ENCODE data around the gene VGLL4. TPM values are rescaled to one million over a fixed set of nuclear protein-coding genes. Genes with fewer than 3 reads are reported as not detected.

VGLL4 gene
- polyA plus RNA-seq, 1 donor (not counting 4 experiments of a cell fraction or from before 2014, with no cell fraction given) = 32.6 TPM

DNA sequence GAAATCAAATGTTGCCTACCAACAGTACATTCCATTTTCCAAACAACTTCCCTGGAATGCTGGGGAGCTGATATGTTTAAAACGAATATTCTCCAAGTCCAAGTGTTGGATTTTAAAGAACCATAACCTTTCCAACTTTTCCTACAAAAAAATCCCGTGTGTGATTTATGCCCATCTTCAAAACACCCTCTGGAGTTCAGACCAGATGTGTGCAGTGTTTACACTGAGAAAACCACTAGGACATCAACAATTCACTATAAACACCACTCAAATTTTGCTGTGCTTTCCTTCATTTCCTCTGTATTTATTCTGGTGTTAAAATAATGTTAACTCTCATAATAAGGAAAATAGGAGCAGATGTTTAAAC is 2.4 kb downstream of the VGLL4 start:
- Histone ChIP-seq H3K9me1 (ENCODE audit: control insufficient read depth, extremely low read depth, insufficient read depth, low read length) (no peaks in the 10 kb centered on the region), H3K4me3 (ENCODE audit: control insufficient read depth in 2 of 3, extremely low read depth in 1 of 3, insufficient read depth in 2 of 3, low read depth in 1 of 3, low read length in 3 of 3) (peak overlapping the region in 1 of 3 experiments; percentile 68), H3K36me3 (ENCODE audit: control insufficient read depth in 2 of 2, extremely low read depth in 1 of 2, insufficient read depth in 2 of 2, low read length in 2 of 2) (peaks cover 0 to 5% of the 10 kb centered on the region in 2 experiments), H3K4me2 (ENCODE audit: control insufficient read depth, extremely low read depth, insufficient read depth, low read depth, low read length) (peak overlapping the region; percentile 86), H2AFZ (ENCODE audit: control insufficient read depth, low read length) (no peak overlapping the region), H3K79me2 (ENCODE audit: control insufficient read depth, insufficient read depth, low read length) (peaks cover 67% of the 10 kb centered on the region), H3K27ac (ENCODE audit: control insufficient read depth, insufficient read depth, low read length) (peak overlapping the region; percentile 83), H3K9ac (ENCODE audit: control insufficient read depth, extremely low read depth, insufficient read depth, low read length) (peak overlapping the region; percentile 82), H3K9me3 (ENCODE audit: control insufficient read depth, low read depth, low read length) (no peaks in the 10 kb centered on the region), H3K4me1 (ENCODE audit: control insufficient read depth, extremely low read depth, insufficient read depth, low read length) (peaks cover 13% of the 10 kb centered on the region), H4K20me1 (ENCODE audit: control insufficient read depth, extremely low read depth, insufficient read depth, low read length) (peaks cover 4% of the 10 kb centered on the region), H3K27me3 (ENCODE audit: control insufficient read depth, extremely low read depth, insufficient read depth, low read length) (no peaks in the 10 kb centered on the region)
- FAIRE-seq (peak; percentile 5), DNase-seq (ENCODE audit: low read depth, low spot score) (no peak)
- dilution Hi-C loops (cut with MboI; ENCODE audit: extremely low pct_ligation_motif_present, low sequenced_read_pairs) = no loop called here
- TF ChIP-seq EZH2 (IDR thresholded peaks at IDR 0.05; ENCODE audit: low read length) = no peak
- TF ChIP-seq, protein P1, sequence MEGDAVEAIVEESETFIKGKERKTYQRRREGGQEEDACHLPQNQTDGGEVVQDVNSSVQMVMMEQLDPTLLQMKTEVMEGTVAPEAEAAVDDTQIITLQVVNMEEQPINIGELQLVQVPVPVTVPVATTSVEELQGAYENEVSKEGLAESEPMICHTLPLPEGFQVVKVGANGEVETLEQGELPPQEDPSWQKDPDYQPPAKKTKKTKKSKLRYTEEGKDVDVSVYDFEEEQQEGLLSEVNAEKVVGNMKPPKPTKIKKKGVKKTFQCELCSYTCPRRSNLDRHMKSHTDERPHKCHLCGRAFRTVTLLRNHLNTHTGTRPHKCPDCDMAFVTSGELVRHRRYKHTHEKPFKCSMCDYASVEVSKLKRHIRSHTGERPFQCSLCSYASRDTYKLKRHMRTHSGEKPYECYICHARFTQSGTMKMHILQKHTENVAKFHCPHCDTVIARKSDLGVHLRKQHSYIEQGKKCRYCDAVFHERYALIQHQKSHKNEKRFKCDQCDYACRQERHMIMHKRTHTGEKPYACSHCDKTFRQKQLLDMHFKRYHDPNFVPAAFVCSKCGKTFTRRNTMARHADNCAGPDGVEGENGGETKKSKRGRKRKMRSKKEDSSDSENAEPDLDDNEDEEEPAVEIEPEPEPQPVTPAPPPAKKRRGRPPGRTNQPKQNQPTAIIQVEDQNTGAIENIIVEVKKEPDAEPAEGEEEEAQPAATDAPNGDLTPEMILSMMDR (optimal IDR thresholded peaks at IDR 0.05 in 1 of 3, IDR thresholded peaks at IDR 0.05 in 1 of 3, conservative IDR thresholded peaks at IDR 0.05 in 1 of 3; ENCODE audit: extremely low read depth in 1 of 3, insufficient read depth in 2 of 3, low read length in 3 of 3) = no peak

DNA sequence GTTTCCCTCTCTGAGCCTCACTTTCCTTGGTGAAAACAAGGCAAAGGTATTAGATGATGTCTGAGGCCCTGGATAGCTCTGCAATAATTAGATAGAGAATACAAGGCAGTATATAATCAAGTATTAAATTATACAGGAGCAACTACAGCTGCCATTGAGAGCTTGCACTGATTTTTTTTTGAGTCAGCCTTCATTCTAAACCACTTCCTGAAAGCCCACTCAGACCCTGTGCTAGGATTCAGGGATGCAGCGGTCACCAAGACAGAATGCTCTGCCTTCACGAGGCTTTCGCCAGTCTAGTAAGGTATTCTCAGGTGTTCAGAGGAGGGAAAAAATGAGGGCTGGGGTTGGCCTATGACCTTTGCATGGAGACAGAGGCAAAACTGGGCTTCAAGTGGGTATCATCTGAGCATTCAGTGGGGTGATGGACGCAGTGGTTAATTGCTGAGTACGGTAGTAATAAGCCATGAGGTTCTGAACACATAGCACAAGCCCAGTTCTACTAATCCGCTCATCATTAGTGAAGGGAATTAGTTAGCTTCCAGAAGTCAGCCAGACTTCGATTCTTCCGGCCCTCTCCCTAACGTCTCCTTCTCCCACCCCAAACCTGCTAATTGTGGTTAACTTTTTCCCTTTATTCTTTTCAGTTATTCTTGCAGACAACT is 3.6 kb downstream of the VGLL4 start:
- Histone ChIP-seq H3K4me2 (ENCODE audit: control insufficient read depth, extremely low read depth, insufficient read depth, low read depth, low read length) (no peak overlapping the region), H4K20me1 (ENCODE audit: control insufficient read depth, extremely low read depth, insufficient read depth, low read length) (peaks cover 4% of the 10 kb centered on the region), H3K9me1 (ENCODE audit: control insufficient read depth, extremely low read depth, insufficient read depth, low read length) (no peaks in the 10 kb centered on the region), H3K9me3 (ENCODE audit: control insufficient read depth, low read depth, low read length) (no peaks in the 10 kb centered on the region), H3K79me2 (ENCODE audit: control insufficient read depth, insufficient read depth, low read length) (peaks cover 76% of the 10 kb centered on the region), H3K36me3 (ENCODE audit: control insufficient read depth in 2 of 2, extremely low read depth in 1 of 2, insufficient read depth in 2 of 2, low read length in 2 of 2) (peaks cover 0 to 5% of the 10 kb centered on the region in 2 experiments), H3K4me3 (ENCODE audit: control insufficient read depth in 2 of 3, extremely low read depth in 1 of 3, insufficient read depth in 2 of 3, low read depth in 1 of 3, low read length in 3 of 3) (no peak overlapping the region), H3K4me1 (ENCODE audit: control insufficient read depth, extremely low read depth, insufficient read depth, low read length) (peaks cover 13% of the 10 kb centered on the region), H3K9ac (ENCODE audit: control insufficient read depth, extremely low read depth, insufficient read depth, low read length) (no peak overlapping the region), H3K27me3 (ENCODE audit: control insufficient read depth, extremely low read depth, insufficient read depth, low read length) (no peaks in the 10 kb centered on the region), H3K27ac (ENCODE audit: control insufficient read depth, insufficient read depth, low read length) (no peak overlapping the region), H2AFZ (ENCODE audit: control insufficient read depth, low read length) (no peak overlapping the region)
- DNase-seq (ENCODE audit: low read depth, low spot score) (no peak), FAIRE-seq (no peak)
- no peak for TF ChIP-seq EZH2 (IDR thresholded peaks at IDR 0.05; ENCODE audit: low read length)
- TF ChIP-seq, protein P1 (optimal IDR thresholded peaks at IDR 0.05 in 1 of 3, IDR thresholded peaks at IDR 0.05 in 1 of 3, conservative IDR thresholded peaks at IDR 0.05 in 1 of 3; ENCODE audit: extremely low read depth in 1 of 3, insufficient read depth in 2 of 3, low read length in 3 of 3) = no peak
- dilution Hi-C loops (cut with MboI; ENCODE audit: extremely low pct_ligation_motif_present, low sequenced_read_pairs) = no loop called here

Data from keratinocyte (primary cell).